ENCODE data around the gene GALNTL6. TPM values are rescaled to one million over a fixed set of nuclear protein-coding genes. Genes with fewer than 3 reads are reported as not detected.

The GALNTL6 gene
- total RNA-seq, 1 donor: under 0.01 TPM

- TF ChIP-seq, protein P1, sequence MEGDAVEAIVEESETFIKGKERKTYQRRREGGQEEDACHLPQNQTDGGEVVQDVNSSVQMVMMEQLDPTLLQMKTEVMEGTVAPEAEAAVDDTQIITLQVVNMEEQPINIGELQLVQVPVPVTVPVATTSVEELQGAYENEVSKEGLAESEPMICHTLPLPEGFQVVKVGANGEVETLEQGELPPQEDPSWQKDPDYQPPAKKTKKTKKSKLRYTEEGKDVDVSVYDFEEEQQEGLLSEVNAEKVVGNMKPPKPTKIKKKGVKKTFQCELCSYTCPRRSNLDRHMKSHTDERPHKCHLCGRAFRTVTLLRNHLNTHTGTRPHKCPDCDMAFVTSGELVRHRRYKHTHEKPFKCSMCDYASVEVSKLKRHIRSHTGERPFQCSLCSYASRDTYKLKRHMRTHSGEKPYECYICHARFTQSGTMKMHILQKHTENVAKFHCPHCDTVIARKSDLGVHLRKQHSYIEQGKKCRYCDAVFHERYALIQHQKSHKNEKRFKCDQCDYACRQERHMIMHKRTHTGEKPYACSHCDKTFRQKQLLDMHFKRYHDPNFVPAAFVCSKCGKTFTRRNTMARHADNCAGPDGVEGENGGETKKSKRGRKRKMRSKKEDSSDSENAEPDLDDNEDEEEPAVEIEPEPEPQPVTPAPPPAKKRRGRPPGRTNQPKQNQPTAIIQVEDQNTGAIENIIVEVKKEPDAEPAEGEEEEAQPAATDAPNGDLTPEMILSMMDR (IDR thresholded peaks at IDR 0.05; ENCODE audit: extremely low read depth, low read depth, low read length): no peak
- Histone ChIP-seq H3K4me1 (ENCODE audit: insufficient read depth, low read length) (no peaks in the 10 kb centered on the region), H3K9me3 (ENCODE audit: low read depth, low read length) (peaks cover 3% of the 10 kb centered on the region), H4K20me1 (ENCODE audit: insufficient read depth, low read length) (no peaks in the 10 kb centered on the region), H3K4me2 (ENCODE audit: insufficient read depth, low read length) (no peak overlapping the region), H3K27ac (ENCODE audit: low read depth, low read length) (no peak overlapping the region), H3K36me3 (ENCODE audit: insufficient read depth, low read length) (no peaks in the 10 kb centered on the region), H3K4me3 (ENCODE audit: insufficient read depth, low read length) (no peak overlapping the region), H3K27me3 (ENCODE audit: insufficient read depth, low read length) (no peaks in the 10 kb centered on the region), H3K79me2 (ENCODE audit: insufficient read depth, low read length) (no peaks in the 10 kb centered on the region), H2AFZ (ENCODE audit: low read length) (no peak overlapping the region)
- DNase-seq (ENCODE audit: insufficient read length, low spot score, missing footprints): no peak
Observed at GRCh38 chr4:172887959-172888358, 1074.8 kb downstream of the GALNTL6 start.

DNA sequence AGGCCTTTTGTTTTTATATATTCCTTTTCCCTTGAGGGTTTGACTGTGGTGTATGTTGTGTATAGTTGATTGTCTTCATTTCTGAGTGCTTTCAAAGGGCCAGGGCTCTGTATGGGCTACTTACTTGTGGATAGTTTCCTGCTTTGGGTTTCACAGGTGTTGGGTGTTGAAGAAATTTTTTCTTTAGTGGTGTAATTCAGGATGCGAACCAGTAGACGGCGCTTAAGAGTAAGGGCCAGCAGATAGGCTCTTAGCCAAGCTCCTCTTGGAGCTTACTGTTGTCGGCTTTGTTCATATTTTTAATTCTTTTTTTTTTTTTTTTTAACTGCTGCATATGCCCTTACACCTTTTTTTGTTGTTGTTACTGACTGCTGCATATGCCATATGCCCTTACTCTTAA lies 1079.1 kb downstream of the GALNTL6 start:
- TF ChIP-seq, protein P1 (IDR thresholded peaks at IDR 0.05; ENCODE audit: extremely low read depth, low read depth, low read length): peak; percentile 67
- no peak for DNase-seq (ENCODE audit: insufficient read length, low spot score, missing footprints)

DNA sequence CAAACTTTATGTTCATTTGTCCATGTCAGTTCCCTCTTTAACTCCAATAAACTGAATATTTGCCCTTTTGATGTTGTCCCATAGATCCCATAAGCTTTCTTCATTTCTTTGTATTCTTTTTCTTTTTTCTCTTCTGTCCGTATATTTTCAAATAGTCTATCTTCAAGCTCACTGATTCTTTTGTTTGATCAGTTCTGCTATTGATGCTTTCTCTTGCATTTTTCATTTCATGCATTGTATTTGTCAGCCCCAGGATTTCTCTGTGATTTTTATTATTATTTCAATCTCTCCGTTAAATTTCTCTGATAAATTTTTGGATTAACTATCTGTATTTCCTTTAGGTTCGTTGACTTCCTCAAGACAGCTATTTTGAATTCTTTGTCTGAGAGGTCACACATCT lies 1082.5 kb downstream of the GALNTL6 start:
- Histone ChIP-seq H3K27me3 (ENCODE audit: insufficient read depth, low read length) (no peaks in the 10 kb centered on the region), H3K4me3 (ENCODE audit: insufficient read depth, low read length) (no peak overlapping the region), H3K27ac (ENCODE audit: low read depth, low read length) (no peak overlapping the region), H3K4me2 (ENCODE audit: insufficient read depth, low read length) (no peak overlapping the region), H3K9me3 (ENCODE audit: low read depth, low read length) (no peaks in the 10 kb centered on the region), H3K36me3 (ENCODE audit: insufficient read depth, low read length) (no peaks in the 10 kb centered on the region), H4K20me1 (ENCODE audit: insufficient read depth, low read length) (no peaks in the 10 kb centered on the region), H2AFZ (ENCODE audit: low read length) (no peak overlapping the region), H3K4me1 (ENCODE audit: insufficient read depth, low read length) (no peaks in the 10 kb centered on the region), H3K79me2 (ENCODE audit: insufficient read depth, low read length) (no peaks in the 10 kb centered on the region)
- no peak for DNase-seq (ENCODE audit: insufficient read length, low spot score, missing footprints)
- TF ChIP-seq, protein P1 (IDR thresholded peaks at IDR 0.05; ENCODE audit: extremely low read depth, low read depth, low read length): no peak

More for the DNA sequence above, 1079.1 kb downstream of the GALNTL6 start:
- Histone ChIP-seq H3K4me3 (ENCODE audit: insufficient read depth, low read length) (no peak overlapping the region), H2AFZ (ENCODE audit: low read length) (no peak overlapping the region), H3K36me3 (ENCODE audit: insufficient read depth, low read length) (no peaks in the 10 kb centered on the region), H3K79me2 (ENCODE audit: insufficient read depth, low read length) (no peaks in the 10 kb centered on the region), H3K27me3 (ENCODE audit: insufficient read depth, low read length) (no peaks in the 10 kb centered on the region), H3K4me2 (ENCODE audit: insufficient read depth, low read length) (no peak overlapping the region), H4K20me1 (ENCODE audit: insufficient read depth, low read length) (no peaks in the 10 kb centered on the region), H3K9me3 (ENCODE audit: low read depth, low read length) (no peaks in the 10 kb centered on the region), H3K4me1 (ENCODE audit: insufficient read depth, low read length) (no peaks in the 10 kb centered on the region), H3K27ac (ENCODE audit: low read depth, low read length) (no peak overlapping the region)

DNA sequence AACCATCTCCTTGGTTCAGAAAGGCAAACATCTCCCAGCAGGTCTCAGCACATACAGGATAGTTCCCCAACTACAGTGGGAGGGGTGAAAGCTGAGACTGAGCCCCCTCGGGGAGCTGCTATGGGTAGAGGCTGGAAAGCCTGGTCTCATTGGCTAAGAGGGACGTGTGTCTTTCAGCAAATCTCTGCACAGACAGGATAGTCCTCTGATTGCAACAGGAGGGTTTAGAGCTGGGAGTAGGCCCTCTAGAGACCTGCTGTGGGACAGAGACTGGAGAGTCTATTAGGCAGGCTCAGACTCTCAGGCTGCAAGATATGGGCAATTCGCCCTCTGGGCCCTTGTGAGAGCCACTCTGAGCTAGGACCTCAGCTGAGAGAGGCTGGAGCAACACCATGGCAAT lies 1083.8 kb downstream of the GALNTL6 start:
- H3K4me2 ChIP-seq (ENCODE audit: insufficient read depth, low read length): no peak overlapping the region
- H3K9me3 ChIP-seq (ENCODE audit: low read depth, low read length): no peaks in the 10 kb centered on the region

More for the DNA sequence above, 1083.8 kb downstream of the GALNTL6 start:
- Histone ChIP-seq H3K27me3 (ENCODE audit: insufficient read depth, low read length) (no peaks in the 10 kb centered on the region), H3K27ac (ENCODE audit: low read depth, low read length) (no peak overlapping the region), H3K4me3 (ENCODE audit: insufficient read depth, low read length) (no peak overlapping the region), H3K4me1 (ENCODE audit: insufficient read depth, low read length) (no peaks in the 10 kb centered on the region), H3K79me2 (ENCODE audit: insufficient read depth, low read length) (no peaks in the 10 kb centered on the region), H4K20me1 (ENCODE audit: insufficient read depth, low read length) (no peaks in the 10 kb centered on the region), H2AFZ (ENCODE audit: low read length) (no peak overlapping the region), H3K36me3 (ENCODE audit: insufficient read depth, low read length) (no peaks in the 10 kb centered on the region)
- no peak for DNase-seq (ENCODE audit: insufficient read length, low spot score, missing footprints)
- TF ChIP-seq, protein P1 (IDR thresholded peaks at IDR 0.05; ENCODE audit: extremely low read depth, low read depth, low read length): no peak

Data from osteoblast (primary cell).